LNCaP clone FGC (cell line): ENCODE results near the gene ADARB1.

Experiments
- DNase-seq: peaks from one replicate; pipeline ENCODE4 v3.0.0-alpha.2; 2011; ENCODE audit warnings: low read depth
- H3K4me3 ChIP-seq: 2 replicates; pipeline ENCODE4 v1.5.1; 2011; ENCODE audit warnings: mild to moderate bottlenecking, low read depth, low read length, control low read depth
- CTCF ChIP-seq: IDR thresholded peaks from 2 replicates; pipeline ENCODE4 v1.5.1; 2012; ENCODE audit warnings: mild to moderate bottlenecking; ENCODE audit not compliant: control insufficient read depth, insufficient read depth; ENCODE audit errors: extremely low read depth

ADARB1 gene

DNA sequence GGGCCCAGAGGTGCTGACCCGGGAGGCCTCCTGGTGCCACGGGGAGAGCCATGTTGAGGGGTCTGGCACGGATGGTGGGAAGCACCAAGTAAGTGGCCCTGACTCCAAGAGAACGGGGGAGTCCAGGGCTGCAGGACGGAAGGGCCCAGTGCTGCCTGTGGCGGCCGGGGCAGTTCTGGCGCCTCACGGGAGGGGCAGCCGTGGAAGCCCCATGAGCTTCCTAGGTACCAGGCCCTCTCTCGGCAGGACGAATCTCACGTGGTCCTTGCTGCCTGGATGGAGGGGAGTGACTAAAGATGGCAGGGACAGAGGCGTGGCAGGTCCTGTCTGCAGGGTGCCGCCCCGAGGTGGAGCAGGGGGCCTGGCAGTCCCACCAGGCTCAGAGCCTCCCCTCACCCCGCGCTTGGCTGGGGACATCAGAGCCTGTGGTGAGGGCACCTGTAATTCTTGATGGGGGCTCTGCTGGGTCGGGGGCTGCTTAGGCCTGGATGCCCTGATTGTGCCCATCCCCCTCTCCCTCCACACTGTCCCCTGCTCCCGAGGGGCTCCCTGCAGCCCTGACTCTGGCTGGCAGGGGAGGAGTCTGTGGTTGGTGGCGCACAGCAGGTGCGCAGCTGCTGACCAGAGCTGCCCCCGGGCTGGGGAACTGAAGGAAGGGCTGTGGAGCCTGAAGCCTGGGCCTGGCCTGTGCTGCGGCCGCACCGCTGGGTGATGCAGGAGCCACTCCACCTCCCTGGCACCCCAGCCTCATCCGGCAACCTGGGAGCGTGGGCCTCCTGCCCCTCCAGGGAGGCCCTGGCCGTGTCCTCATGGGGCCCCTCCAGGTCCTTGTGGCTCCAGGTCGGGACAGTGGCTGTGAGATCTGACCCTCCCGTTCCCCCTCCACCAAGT is 181.9 kb downstream of the ADARB1 start:
- no peak overlapping the region for H3K4me3 ChIP-seq
- no peak for TF ChIP-seq CTCF
- DNase-seq = no peak

GRCh38 chr21:45256912-45257672 is 182.7 kb downstream of the ADARB1 start:
- TF ChIP-seq CTCF = no peak
- no peak overlapping the region for H3K4me3 ChIP-seq
- no peak for DNase-seq

GRCh38 chr21:45257673-45258341 is 183.4 kb downstream of the ADARB1 start:
- no peak for TF ChIP-seq CTCF
- DNase-seq = no peak
- H3K4me3 ChIP-seq = no peak overlapping the region

DNA sequence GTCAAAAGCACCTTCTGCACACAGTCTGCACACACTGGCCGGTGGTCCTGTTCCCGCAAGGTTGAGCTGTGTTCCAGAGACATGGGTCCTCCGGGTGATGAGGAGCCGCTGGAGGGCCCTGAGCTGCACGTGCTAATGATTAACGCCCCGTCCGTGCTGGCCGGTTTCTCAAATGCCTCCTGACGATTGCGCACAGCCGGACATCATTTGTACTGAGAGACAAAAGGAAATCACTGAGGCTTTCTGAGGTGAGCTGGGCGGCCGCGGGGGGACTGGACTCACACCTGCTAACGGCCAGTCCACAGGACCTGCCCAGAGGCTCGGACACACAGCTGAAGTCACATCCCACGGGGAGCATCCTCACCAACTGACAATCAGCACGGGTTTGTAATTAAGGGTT is 184.1 kb downstream of the ADARB1 start:
- no peak for TF ChIP-seq CTCF
- H3K4me3 ChIP-seq = no peak overlapping the region
- no peak for DNase-seq

DNA sequence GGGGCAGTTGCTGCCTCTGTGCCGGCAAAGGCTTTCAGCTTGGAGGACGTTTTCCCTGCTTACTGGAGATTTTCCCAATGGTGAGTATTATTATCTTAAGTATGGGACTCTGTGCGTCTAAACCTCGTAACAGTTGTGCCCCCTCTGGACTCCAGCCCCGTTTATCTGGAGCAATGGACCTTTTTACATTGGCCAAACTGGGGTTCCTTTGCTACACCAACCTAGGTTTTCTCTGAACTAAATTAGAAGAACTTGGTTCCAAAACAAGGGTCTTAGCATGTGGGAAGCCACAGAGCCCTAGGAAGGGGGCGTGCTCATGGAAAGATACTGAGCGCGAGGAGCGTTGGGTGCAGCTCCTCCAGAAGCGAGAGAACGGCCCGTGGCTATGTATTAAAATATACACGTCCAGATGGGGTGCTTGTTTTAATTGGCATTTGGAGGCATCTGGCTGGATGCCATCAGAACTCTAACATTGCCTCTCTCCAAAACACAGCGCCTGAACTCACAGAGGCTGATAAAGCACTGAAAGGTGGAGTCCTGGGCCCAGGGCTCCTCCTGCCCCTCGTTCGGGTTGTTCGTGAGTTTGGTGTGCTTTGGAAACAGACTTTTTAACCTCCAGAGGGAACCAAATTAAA is 184.9 kb downstream of the ADARB1 start:
- DNase-seq = no peak
- TF ChIP-seq CTCF = no peak
- no peak overlapping the region for H3K4me3 ChIP-seq

DNA sequence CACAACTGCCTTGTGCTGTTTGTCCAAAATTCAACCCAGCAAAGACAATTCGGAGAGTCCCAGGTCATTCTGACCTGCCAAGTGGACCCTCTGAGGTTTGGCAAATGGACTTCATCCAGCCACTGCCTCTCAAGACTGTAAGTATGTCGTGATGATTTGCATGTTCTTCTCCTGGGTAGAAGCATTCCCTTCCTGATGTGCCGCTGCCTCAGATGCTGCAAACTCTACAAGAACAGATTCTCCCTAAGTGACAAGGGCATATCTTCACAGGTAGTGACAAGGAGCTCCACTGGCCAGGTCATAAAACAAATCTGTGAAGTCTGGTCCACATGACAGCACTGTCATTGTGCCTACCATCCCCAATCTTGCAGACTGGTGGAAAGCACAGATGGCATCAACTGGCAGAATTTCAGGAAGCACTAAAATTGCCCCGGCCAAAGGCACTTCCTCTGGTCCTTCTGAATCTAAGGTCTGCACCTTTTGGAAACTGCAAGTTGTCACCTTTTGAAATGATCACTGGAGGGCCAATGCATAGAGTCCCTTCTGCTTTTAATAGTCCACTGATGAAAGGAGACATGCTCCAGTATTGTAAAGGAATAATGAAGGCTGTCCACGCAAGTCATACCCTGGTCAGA is 185.9 kb downstream of the ADARB1 start:
- no peak overlapping the region for H3K4me3 ChIP-seq
- DNase-seq = no peak
- no peak for TF ChIP-seq CTCF
